AG08396 (cell line): ENCODE measurements around the gene FBXO2.
A peak's percentile ranks its signal among the peaks of the same experiment; 100 is the strongest.
"Not testable (repeated sequence)": the region's sequence is repeated elsewhere in the genome, so short reads cannot be mapped to it uniquely, and the experiment has no call there.

Experiments
- DNase-seq: peaks from one replicate; pipeline ENCODE4 v3.0.0; 2012; ENCODE audit warnings: low spot score, mixed read lengths

The FBXO2 gene

GRCh38 chr1:11629184-11630016 is 24.8 kb downstream of the FBXO2 start:
- DNase-seq: no peak

DNA sequence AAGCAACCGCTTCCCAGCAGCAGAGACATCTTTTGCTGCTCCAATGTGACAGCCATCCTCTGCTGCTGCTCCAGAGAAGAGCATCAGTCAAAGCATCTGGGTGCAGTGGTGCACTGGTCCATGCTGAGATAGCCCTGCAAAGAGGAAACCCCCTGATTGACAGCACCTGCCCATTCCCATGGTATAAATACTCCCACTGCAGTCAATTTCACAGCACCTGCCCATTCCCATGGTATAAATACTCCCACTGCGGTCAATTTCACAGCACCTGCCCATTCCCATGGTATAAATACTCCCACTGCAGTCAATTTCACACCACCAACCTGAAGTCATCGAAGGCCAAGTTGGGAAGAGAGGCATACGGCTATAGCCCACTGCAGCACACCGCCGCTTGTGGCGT is 25.5 kb downstream of the FBXO2 start:
- no peak for DNase-seq

DNA sequence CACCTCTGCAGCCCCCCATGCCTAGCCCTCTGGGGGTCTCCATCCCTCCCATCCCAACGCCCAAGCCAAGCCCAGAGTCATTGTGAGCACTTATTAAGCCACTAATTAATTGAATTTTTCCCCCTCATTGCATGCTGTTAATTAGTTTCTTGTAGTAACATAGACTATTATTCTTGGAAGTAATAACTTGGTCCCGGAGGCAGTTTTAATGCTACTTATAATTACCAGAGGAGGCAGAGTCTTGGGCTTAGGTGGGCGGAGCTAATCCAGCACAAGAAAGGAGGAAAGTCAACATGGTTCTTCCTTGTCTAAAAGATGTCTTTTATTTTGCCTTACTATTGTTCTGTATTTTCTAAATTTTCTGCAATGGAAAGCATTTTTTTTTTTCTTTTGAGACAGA is 27.7 kb downstream of the FBXO2 start:
- DNase-seq: no peak

GRCh38 chr1:11623702-11624101 is 30.5 kb downstream of the FBXO2 start:
- no peak for DNase-seq

- DNase-seq: no peak
Observed at GRCh38 chr1:11622398-11622797, 31.8 kb downstream of the FBXO2 start.

- no peak for DNase-seq
Observed at GRCh38 chr1:11620924-11621323, 33.3 kb downstream of the FBXO2 start.

DNA sequence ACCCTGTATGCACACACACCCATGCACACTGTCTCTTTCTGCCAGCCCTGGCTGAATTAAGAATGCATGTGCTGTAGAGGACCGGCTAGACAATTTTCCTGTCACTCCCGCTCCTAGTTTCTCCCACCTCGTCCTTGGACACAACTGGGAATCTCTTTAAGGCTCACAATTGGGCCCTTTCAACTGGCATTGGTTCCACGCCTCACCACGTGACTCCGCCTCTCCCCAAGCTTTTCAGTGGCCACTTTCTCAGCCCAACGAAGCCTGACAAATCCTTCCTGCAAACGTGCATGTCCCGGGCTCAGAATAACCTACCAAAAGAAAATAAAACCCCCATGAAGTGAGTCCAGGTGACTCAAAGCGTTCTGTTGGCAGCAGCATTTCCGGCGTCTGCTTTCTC is 33.8 kb downstream of the FBXO2 start:
- no peak for DNase-seq

DNA sequence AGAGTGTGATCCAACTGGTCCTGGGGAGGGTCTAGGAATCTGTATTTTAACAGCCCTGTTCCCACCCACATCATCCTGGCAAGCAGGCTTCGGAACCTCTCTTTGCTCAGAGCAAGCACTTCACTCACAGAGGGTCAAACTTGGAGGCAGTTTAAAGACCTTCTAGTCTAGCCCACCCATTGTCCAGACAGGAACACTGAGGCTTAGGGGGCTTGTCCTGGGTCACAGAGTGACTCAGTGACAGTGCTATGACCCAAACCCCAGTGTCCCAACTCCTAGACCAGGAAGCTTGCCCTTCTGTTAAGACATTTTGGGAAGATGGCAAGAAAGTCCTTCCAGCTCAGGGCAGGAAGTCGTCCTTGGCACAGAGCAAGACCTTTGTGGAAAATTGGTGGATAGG is 36.5 kb downstream of the FBXO2 start:
- DNase-seq: no peak

GRCh38 chr1:11617314-11617713 is 36.9 kb downstream of the FBXO2 start:
- no peak for DNase-seq

- no peak for DNase-seq
Observed at GRCh38 chr1:11616766-11617165, 37.5 kb downstream of the FBXO2 start.

DNA sequence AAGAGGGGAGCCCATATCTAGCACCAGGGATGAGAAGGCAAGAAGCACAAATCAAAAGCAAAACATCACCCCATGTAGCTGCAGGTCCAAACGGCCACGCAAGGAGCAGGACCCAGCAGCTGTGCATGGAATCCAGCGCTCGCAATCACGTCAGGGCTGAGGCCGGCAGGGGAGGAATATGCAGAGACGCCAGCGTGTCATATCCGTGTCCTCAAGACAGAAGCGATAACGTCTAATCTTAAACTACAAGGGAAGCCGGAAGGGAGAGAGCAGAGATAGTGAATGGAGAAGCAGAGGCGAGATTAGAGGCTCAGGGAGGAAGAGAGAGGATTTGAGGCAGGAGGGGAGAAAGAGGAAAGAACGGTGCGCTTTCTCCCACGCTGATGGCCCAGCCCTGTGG is 39.1 kb downstream of the FBXO2 start:
- DNase-seq: no peak

DNA sequence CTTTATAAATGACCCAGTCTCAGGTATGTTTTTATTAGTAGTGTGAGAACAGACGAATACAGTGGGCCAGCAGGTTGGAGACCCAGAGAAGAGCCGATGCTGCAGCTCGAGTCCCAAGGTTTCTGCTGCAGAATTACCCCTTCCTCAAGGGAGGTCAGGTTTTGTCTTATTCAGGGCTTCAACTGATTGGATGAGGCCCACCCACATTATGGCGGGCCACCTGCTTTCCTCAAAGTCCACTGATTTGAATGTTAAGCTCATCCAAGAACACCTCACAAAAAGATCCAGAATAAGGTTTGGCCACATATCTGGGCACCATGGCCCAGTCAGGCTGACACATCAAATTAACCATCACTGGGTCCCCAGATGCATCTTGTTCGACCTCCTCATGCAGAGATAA is 40.9 kb downstream of the FBXO2 start:
- DNase-seq: no peak

DNA sequence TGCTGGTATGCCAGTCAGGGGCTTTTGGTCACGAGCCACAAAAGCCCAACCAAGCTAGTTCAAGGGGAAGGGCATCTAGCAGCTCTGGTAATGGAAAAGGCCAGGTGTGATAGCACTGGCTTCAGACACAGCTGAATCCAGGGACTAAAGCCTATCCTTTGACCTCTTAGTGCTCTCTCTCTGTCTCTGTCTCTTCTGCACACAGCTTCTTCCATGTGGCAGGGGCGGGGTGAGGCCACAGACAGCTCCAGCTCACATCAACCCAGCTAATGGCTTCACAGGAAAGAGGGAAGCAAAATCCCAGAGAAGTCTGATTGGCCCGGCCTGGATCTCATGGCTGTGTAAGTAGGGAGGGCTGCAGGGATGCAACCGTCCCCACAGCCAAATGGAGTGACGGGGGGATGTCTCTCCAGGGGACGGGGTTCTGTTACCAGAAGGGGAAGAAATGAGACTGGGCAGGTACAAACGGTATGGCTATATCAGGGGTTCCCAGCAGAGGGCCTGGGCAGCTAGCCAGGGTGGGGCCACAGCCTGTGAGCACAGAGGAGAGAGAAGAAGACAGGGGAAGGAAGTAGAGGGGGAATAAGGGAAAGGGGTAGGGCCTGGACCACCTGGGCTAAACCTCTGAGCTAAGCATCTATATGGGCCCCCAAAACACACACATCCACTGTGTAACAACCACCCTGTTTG is 42.4 kb downstream of the FBXO2 start:
- DNase-seq: no peak

GRCh38 chr1:11610629-11611180 is 43.5 kb downstream of the FBXO2 start:
- no peak for DNase-seq

- DNase-seq: not testable (repeated sequence)
Observed at GRCh38 chr1:11609378-11609777, 44.9 kb downstream of the FBXO2 start.

DNA sequence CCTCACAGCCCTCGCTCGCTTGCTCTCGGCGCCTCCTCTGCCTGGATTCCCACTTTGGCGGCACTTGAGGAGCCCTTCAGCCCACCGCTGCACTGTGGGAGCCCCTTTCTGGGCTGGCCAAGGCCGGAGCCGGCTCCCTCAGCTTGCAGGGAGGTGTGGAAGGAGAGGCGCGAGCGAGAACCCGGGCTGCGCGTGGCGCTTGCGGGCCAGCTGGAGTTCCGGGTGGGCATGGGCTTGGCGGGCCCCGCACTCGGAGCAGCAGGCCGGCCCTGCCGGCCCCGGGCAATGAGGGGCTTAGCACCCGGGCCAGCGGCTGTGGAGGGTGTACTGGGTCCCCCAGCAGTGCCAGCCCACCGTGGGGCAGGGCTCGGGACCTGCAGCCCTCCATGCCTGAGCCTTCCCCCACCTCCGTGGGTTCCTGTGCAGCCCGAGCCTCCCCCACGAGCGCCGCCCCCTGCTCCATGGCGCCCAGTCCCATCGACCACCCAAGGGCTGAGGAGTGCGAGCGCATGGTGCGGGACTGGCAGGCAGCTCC is 45.6 kb downstream of the FBXO2 start:
- not testable (repeated sequence) for DNase-seq

DNA sequence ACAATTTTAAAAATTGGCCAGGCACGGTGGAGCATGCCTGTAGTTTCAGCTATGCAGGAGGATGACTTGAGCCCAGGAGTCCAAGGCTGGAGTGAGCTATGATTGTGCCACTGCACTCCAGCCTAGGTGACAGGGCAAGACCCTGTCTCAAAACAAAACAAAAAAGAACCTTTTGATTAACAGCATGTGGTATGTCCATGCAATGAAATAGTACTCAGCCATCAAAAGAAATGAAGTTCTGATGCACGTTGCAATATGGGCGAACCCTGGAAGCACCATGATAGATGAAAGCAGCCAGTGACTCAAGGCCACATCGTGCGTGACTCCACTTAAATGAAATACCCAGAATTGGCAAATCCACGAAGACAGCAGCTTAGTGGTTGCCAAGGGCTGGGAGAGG is 47.5 kb downstream of the FBXO2 start:
- no peak for DNase-seq

- no peak for DNase-seq
Observed at GRCh38 chr1:11602981-11603380, 51.2 kb downstream of the FBXO2 start.

DNA sequence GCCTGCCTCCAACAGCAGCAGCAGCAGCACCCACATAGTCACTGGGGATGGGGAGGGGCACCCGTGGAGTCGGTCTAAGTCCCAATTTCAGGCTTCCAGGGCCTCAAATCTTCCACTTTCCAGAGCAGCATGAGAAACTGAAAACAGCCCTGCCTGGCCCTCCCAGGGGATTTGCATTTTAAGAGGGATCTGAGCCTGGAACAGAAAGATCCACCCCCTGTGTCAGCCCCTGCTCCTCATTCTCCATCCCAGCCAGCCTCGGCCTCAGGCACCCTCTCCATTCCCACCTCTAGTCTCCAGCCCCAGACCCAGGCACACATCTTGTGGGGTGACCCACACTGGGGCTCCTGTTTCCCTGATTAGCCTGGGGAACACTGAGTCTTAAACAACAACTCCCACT is 51.8 kb downstream of the FBXO2 start:
- DNase-seq: no peak

GRCh38 chr1:11600836-11601235 is 53.4 kb downstream of the FBXO2 start:
- no peak for DNase-seq

GRCh38 chr1:11599891-11600576 is 54.2 kb downstream of the FBXO2 start:
- no peak for DNase-seq

- peak; percentile 23 for DNase-seq
Observed at GRCh38 chr1:11598461-11598860, 55.8 kb downstream of the FBXO2 start.
